Esophagus squamous epithelium (tissue), 4 donors: ENCODE results near the gene ZMYND8.

Experiments used
- CTCF ChIP-seq, 6 experiments: fragments of 450-650 bp in 4 of 6; fragments of 200-600 bp in 2 of 6; sonication (generic) in 2 of 6; IDR thresholded peaks; one replicate each; pipeline ENCODE4 v1.5.1; 2016 to 2019; ENCODE audit warnings: antibody characterized with exemption in 6 of 6, mild to moderate bottlenecking in 4 of 6, moderate library complexity in 4 of 6
- POLR2A ChIP-seq, 4 donors: fragments of 450-650 bp; IDR thresholded peaks; one replicate each; pipeline ENCODE4 v1.6.1; 2017; ENCODE audit warnings: antibody characterized with exemption in 4 of 4, mild to moderate bottlenecking in 4 of 4, moderate library complexity in 3 of 4

- TF ChIP-seq CTCF (IDR thresholded peaks at IDR 0.05) (no peak), POLR2A (IDR thresholded peaks at IDR 0.05) (no peak)
These were observed 44.2 kb upstream of the ZMYND8 start for GRCh38 chr20:47400685-47401084.
